GM23338 (cell line): ENCODE data around the gene AKNAD1. TPM values are rescaled to one million over a fixed set of nuclear protein-coding genes. Genes with fewer than 3 reads are reported as not detected.
"Not testable (repeated sequence)": the region's sequence is repeated elsewhere in the genome, so short reads cannot be mapped to it uniquely, and the experiment has no call there.

ENCODE experiments used
- ATAC-seq: fragments of 200-7000 bp; cut with Tn5 transposase; 3 replicates; pipeline ENCODE4 v1.9.1; 2020
- DNase-seq: peaks from one replicate; pipeline ENCODE4 v3.0.0-alpha.2; 2015; ENCODE audit warnings: low spot score
- H2AFZ ChIP-seq: fragments of 200-600 bp; sonication (generic); 2 replicates; pipeline ENCODE4 v1.8.0; 2016; ENCODE audit warnings: antibody characterized with exemption, mild to moderate bottlenecking, moderate library complexity
- H3F3A ChIP-seq: fragments of 200-600 bp; sonication (generic); replicated peaks from 2 replicates; pipeline ENCODE4 v1.8.0; 2017; ENCODE audit warnings: antibody characterized with exemption, mixed run types, low read depth
- H3K27ac ChIP-seq: fragments of 200-600 bp; sonication (generic); 2 replicates; pipeline ENCODE4 v1.6.1; 2016; ENCODE audit warnings: low read depth
- H3K27me3 ChIP-seq: fragments of 200-600 bp; sonication (generic); 2 replicates; pipeline ENCODE4 v1.8.0; 2016; ENCODE audit warnings: mild to moderate bottlenecking, mixed run types, moderate library complexity; ENCODE audit not compliant: insufficient read depth
- H3K36me3 ChIP-seq: fragments of 200-600 bp; sonication (generic); 2 replicates; pipeline ENCODE4 v1.8.0; 2016; ENCODE audit warnings: mild to moderate bottlenecking; ENCODE audit not compliant: insufficient read depth
- H3K4me1 ChIP-seq: fragments of 200-600 bp; sonication (generic); 2 replicates; pipeline ENCODE4 v1.8.0; 2016; ENCODE audit warnings: mild to moderate bottlenecking, moderate library complexity; ENCODE audit not compliant: insufficient read depth
- H3K4me2 ChIP-seq: fragments of 200-600 bp; sonication (generic); 2 replicates; pipeline ENCODE4 v1.7.1; 2017; ENCODE audit warnings: mixed run types
- H3K4me3 ChIP-seq: fragments of 200-600 bp; sonication (generic); 2 replicates; pipeline ENCODE4 v1.6.1; 2016; ENCODE audit warnings: mixed run types
- H3K79me2 ChIP-seq: fragments of 200-600 bp; sonication (generic); replicated peaks from 2 replicates; pipeline ENCODE4 v1.8.0; 2017; ENCODE audit warnings: mild to moderate bottlenecking; ENCODE audit not compliant: insufficient read depth
- H3K9me2 ChIP-seq: fragments of 200-600 bp; sonication (generic); 2 replicates; pipeline ENCODE4 v1.8.0; 2017; ENCODE audit not compliant: insufficient read depth
- H4K20me1 ChIP-seq: fragments of 200-600 bp; sonication (generic); replicated peaks from 2 replicates; pipeline ENCODE4 v1.8.0; 2017; ENCODE audit warnings: mild to moderate bottlenecking; ENCODE audit not compliant: insufficient read depth
- H3K27ac Mint-ChIP-seq: 2 replicates; pipeline ENCODE4 v1.8.0; 2020; ENCODE audit warnings: inconsistent platforms, mild to moderate bottlenecking, moderate library complexity, mixed read lengths
- H3K27me3 Mint-ChIP-seq: 3 replicates; pipeline ENCODE4 v1.8.0; 2022; ENCODE audit warnings: low read depth, mild to moderate bottlenecking, moderate library complexity, mixed read lengths, inconsistent platforms; ENCODE audit not compliant: insufficient read depth, poor library complexity
- H3K36me3 Mint-ChIP-seq: 3 replicates; pipeline ENCODE4 v1.8.0; 2021; ENCODE audit warnings: low read depth, mild to moderate bottlenecking, inconsistent platforms, moderate library complexity, mixed read lengths
- H3K4me1 Mint-ChIP-seq: 3 replicates; pipeline ENCODE4 v1.8.0; 2020; ENCODE audit warnings: mild to moderate bottlenecking, inconsistent platforms, mixed read lengths
- H3K4me3 Mint-ChIP-seq: 3 replicates; pipeline ENCODE4 v1.8.0; 2021; ENCODE audit warnings: moderate library complexity, mild to moderate bottlenecking, inconsistent platforms, mixed read lengths
- H3K9me3 Mint-ChIP-seq: 3 replicates; pipeline ENCODE4 v1.8.0; 2020; ENCODE audit warnings: moderate library complexity, mild to moderate bottlenecking, inconsistent platforms, mixed read lengths
- CREB1 ChIP-seq: fragments of 250-450 bp; sonication (Bioruptor Pico); IDR thresholded peaks from 2 replicates; pipeline ENCODE4 v1.5.0; 2020; ENCODE audit warnings: low read depth, mild to moderate bottlenecking, moderate library complexity
- polyA plus RNA-seq: library from polyadenylated mRNA; unstranded; fragments of >200 nt; fragmentation: Nextera tagmentation; extraction: Ambion mirVana; gene quantifications from 2 replicates; pipeline ENCODE4 v1.2.1, GENCODE V29; 2016
- total RNA-seq: library from RNA; depleted of rRNA; stranded (reverse); fragments of >200 nt; shearing (Covaris generic); gene quantifications from 2 replicates; pipeline ENCODE4 v1.2.3, GENCODE V29; 2014
- TF ChIP-seq, protein P1 (sequence below), 2 experiments: fragments of 200-600 bp in 1 of 2; sonication (generic) in 1 of 2; conservative IDR thresholded peaks; 2 replicates each; pipeline versions ENCODE4 v1.5.1 to v1.6.1; 2016 to 2017; ENCODE audit warnings: antibody characterized with exemption in 2 of 2, low read depth in 2 of 2, mild to moderate bottlenecking in 2 of 2, moderate library complexity in 1 of 2
- TF ChIP-seq, protein P2 (sequence below): fragments of 250-450 bp; sonication (Bioruptor Pico); IDR thresholded peaks from 2 replicates; pipeline ENCODE4 v1.5.0; 2020; ENCODE audit warnings: mild to moderate bottlenecking, moderate library complexity

Gene AKNAD1
- total and polyA plus RNA-seq, 2 experiments from 2014 or later = not detected

DNA sequence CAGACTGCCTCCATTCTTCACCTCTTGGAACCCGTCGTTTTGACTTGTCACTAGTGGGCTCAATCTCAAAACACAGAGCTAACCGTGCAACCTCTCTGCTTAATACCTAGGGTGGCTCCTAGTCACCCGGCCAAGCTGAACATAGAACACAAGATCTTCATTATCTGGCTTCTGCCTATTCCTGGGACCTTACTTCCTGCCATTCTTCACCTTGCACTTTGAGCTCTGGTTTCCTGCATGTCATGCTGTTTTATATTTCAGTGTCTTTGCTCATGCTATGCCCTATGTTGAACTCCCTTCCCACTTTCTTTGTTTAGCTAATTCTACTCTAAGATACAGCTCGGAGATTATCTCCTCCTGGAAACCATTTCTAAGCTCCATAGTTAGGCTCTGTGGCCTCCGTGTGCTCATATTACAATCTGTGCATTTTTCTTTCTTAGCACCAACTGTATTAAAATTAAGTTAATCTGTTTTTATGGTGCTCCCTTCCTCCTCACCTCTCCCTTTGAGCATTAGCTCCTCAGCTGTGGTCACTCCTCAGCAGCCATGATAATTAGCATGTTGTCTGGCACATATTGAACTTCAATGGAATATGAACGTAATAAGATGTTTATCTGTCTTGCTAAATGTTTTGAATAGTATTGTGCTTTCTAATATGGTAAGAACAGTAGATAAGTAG is 33.0 kb upstream of the AKNAD1 start:
- H3K4me1 Mint-ChIP-seq = peaks cover 11% of the 10 kb centered on the region
- H3K27me3 Mint-ChIP-seq = peaks cover 2% of the 10 kb centered on the region
- Histone ChIP-seq H3K4me3 (no peak overlapping the region), H3F3A (no peaks in the 10 kb centered on the region), H2AFZ (no peak overlapping the region), H4K20me1 (no peaks in the 10 kb centered on the region), H3K27me3 (no peaks in the 10 kb centered on the region), H3K79me2 (no peaks in the 10 kb centered on the region), H3K9me2 (no peaks in the 10 kb centered on the region), H3K4me2 (no peak overlapping the region), H3K36me3 (no peaks in the 10 kb centered on the region), H3K4me1 (peaks cover 8% of the 10 kb centered on the region; the same call in 1 of the 2 replicates), H3K27ac (no peak overlapping the region)
- H3K9me3 Mint-ChIP-seq = no peaks in the 10 kb centered on the region
- H3K4me3 Mint-ChIP-seq = no peak overlapping the region
- no peak for ATAC-seq
- H3K36me3 Mint-ChIP-seq = no peaks in the 10 kb centered on the region
- TF ChIP-seq, protein P1, sequence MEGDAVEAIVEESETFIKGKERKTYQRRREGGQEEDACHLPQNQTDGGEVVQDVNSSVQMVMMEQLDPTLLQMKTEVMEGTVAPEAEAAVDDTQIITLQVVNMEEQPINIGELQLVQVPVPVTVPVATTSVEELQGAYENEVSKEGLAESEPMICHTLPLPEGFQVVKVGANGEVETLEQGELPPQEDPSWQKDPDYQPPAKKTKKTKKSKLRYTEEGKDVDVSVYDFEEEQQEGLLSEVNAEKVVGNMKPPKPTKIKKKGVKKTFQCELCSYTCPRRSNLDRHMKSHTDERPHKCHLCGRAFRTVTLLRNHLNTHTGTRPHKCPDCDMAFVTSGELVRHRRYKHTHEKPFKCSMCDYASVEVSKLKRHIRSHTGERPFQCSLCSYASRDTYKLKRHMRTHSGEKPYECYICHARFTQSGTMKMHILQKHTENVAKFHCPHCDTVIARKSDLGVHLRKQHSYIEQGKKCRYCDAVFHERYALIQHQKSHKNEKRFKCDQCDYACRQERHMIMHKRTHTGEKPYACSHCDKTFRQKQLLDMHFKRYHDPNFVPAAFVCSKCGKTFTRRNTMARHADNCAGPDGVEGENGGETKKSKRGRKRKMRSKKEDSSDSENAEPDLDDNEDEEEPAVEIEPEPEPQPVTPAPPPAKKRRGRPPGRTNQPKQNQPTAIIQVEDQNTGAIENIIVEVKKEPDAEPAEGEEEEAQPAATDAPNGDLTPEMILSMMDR (conservative IDR thresholded peaks at IDR 0.05; ENCODE audit: low read depth in 2 of 2) = no peak
- H3K27ac Mint-ChIP-seq = no peak overlapping the region
- no peak for DNase-seq

DNA sequence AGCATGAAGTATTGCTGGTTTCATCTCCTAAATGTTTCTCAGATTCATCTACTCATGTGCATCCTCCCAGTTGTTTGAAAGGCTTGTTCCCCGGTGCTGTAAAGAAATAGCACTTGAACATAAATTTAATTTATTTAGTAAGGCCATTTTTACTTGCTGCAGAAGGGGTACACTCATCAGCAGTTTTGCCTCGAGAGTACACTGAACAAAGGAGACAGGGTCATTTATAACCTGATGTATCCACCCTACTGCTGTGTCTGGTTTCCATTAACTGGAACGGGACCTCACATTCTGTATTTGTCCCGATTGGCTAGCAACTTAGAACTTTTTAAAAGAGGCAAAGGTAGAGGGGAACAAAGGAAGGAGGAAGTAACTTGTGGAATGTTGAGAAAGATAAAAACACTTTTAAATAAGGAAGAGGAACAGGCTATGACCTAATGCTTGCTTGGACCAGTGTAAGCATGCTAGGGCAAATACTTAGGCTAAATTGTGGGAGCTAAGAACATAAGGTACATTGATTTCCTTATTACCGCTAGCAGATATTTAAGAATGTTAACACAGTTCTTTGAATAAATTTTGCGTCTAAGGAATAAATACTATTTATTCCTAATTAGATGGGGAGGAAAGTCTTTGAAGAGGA is 32.2 kb upstream of the AKNAD1 start:
- not testable (repeated sequence) for H2AFZ ChIP-seq, H3K36me3 ChIP-seq, H3K27me3 Mint-ChIP-seq, H3K27me3 ChIP-seq, H3K27ac ChIP-seq, ATAC-seq, H3K9me3 Mint-ChIP-seq, DNase-seq, H3K4me2 ChIP-seq, H3F3A ChIP-seq, H3K4me3 Mint-ChIP-seq, H3K27ac Mint-ChIP-seq, H4K20me1 ChIP-seq, H3K36me3 Mint-ChIP-seq, H3K4me1 ChIP-seq, H3K4me3 ChIP-seq, H3K9me2 ChIP-seq, H3K79me2 ChIP-seq
- H3K4me1 Mint-ChIP-seq = peaks cover 11% of the 10 kb centered on the region

DNA sequence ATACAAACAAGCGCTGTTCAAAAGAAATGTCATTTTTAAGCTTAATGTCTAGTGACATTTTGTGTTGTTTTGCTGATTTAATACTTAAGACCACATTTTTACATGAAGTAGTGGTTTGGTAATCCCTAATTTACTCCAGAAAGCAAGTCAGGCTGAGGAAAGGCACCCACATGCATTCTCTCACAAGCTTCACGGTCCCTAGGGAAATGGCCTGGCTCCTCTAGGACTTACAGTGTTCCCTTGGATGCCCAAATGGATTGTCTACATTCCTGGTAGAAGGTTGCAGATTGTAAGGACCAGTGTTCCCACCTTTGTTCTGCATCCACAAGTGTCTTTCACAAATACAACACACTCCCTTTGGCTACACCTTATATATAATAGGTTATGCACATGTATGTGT is 29.4 kb upstream of the AKNAD1 start:
- Histone ChIP-seq H3K27ac (no peak overlapping the region), H3K4me1 (peaks cover 8% of the 10 kb centered on the region; the same call in 1 of the 2 replicates), H3K79me2 (no peaks in the 10 kb centered on the region), H2AFZ (no peak overlapping the region), H3K4me2 (no peak overlapping the region), H3F3A (no peaks in the 10 kb centered on the region), H3K27me3 (no peaks in the 10 kb centered on the region), H4K20me1 (no peaks in the 10 kb centered on the region), H3K36me3 (no peaks in the 10 kb centered on the region), H3K4me3 (no peak overlapping the region), H3K9me2 (no peaks in the 10 kb centered on the region)
- no peak for ATAC-seq
- Mint-ChIP-seq H3K27ac (no peak overlapping the region), H3K9me3 (no peaks in the 10 kb centered on the region), H3K4me3 (no peak overlapping the region), H3K27me3 (peaks cover 2% of the 10 kb centered on the region), H3K4me1 (peaks cover 11% of the 10 kb centered on the region), H3K36me3 (no peaks in the 10 kb centered on the region)
- DNase-seq = no peak
- TF ChIP-seq, protein P1 (conservative IDR thresholded peaks at IDR 0.05; ENCODE audit: low read depth in 2 of 2) = no peak
- TF ChIP-seq, protein P2, sequence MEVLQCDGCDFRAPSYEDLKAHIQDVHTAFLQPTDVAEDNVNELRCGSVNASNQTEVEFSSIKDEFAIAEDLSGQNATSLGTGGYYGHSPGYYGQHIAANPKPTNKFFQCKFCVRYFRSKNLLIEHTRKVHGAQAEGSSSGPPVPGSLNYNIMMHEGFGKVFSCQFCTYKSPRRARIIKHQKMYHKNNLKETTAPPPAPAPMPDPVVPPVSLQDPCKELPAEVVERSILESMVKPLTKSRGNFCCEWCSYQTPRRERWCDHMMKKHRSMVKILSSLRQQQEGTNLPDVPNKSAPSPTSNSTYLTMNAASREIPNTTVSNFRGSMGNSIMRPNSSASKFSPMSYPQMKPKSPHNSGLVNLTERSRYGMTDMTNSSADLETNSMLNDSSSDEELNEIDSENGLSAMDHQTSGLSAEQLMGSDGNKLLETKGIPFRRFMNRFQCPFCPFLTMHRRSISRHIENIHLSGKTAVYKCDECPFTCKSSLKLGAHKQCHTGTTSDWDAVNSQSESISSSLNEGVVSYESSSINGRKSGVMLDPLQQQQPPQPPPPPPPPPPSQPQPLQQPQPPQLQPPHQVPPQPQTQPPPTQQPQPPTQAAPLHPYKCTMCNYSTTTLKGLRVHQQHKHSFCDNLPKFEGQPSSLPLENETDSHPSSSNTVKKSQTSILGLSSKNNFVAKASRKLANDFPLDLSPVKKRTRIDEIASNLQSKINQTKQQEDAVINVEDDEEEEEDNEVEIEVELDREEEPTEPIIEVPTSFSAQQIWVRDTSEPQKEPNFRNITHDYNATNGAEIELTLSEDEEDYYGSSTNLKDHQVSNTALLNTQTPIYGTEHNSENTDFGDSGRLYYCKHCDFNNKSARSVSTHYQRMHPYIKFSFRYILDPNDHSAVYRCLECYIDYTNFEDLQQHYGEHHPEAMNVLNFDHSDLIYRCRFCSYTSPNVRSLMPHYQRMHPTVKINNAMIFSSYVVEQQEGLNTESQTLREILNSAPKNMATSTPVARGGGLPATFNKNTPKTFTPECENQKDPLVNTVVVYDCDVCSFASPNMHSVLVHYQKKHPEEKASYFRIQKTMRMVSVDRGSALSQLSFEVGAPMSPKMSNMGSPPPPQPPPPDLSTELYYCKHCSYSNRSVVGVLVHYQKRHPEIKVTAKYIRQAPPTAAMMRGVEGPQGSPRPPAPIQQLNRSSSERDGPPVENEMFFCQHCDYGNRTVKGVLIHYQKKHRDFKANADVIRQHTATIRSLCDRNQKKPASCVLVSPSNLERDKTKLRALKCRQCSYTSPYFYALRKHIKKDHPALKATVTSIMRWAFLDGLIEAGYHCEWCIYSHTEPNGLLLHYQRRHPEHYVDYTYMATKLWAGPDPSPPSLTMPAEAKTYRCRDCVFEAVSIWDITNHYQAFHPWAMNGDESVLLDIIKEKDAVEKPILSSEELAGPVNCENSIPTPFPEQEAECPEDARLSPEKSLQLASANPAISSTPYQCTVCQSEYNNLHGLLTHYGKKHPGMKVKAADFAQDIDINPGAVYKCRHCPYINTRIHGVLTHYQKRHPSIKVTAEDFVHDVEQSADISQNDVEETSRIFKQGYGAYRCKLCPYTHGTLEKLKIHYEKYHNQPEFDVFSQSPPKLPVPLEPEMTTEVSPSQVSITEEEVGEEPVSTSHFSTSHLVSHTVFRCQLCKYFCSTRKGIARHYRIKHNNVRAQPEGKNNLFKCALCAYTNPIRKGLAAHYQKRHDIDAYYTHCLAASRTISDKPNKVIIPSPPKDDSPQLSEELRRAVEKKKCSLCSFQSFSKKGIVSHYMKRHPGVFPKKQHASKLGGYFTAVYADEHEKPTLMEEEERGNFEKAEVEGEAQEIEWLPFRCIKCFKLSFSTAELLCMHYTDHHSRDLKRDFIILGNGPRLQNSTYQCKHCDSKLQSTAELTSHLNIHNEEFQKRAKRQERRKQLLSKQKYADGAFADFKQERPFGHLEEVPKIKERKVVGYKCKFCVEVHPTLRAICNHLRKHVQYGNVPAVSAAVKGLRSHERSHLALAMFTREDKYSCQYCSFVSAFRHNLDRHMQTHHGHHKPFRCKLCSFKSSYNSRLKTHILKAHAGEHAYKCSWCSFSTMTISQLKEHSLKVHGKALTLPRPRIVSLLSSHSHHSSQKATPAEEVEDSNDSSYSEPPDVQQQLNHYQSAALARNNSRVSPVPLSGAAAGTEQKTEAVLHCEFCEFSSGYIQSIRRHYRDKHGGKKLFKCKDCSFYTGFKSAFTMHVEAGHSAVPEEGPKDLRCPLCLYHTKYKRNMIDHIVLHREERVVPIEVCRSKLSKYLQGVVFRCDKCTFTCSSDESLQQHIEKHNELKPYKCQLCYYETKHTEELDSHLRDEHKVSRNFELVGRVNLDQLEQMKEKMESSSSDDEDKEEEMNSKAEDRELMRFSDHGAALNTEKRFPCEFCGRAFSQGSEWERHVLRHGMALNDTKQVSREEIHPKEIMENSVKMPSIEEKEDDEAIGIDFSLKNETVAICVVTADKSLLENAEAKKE (CRISPR knock-in tag) = no peak
- TF ChIP-seq CREB1 = no peak
